GM19395 (cell line): ENCODE measurements around the gene VKORC1L1.
"Not testable (repeated sequence)": the region's sequence is repeated elsewhere in the genome, so short reads cannot be mapped to it uniquely, and the experiment has no call there.

Source experiments
- ATAC-seq: cut with Tn5 transposase; IDR thresholded peaks from one replicate; pipeline ENCODE4 v1.9.1; 2021; ENCODE audit warnings: mild to moderate bottlenecking, moderate library complexity; ENCODE audit not compliant: unreplicated experiment

The VKORC1L1 gene

DNA sequence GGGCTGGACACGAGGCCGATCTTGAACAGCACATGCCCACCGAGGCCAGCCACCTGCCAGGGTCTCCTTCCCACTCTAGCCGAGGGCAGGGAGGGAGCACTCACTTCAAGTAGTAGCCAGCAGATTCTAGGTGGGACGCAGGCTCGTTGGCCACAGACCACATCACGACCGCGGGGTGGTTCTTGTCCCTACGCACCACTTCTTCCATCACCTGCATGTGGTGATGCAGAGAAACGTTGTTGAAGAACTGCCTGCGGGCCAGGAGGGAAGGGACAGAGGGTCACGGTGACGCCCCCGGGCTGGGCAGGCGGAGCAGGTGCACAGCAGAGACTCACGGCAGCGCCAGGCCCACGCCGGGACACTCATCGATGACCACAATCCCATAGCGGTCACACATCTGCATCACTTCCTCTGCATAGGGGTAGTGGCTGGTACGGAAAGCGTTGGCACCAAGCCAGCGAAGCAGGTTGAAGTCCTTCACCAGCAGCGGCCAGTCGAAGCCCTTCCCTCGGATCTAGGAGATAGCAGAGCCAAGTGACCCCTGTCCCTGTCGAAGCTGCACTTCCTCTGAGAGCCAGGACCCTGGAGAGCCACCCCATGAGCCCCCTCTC is 101.4 kb downstream of the VKORC1L1 start:
- ATAC-seq: no peak

DNA sequence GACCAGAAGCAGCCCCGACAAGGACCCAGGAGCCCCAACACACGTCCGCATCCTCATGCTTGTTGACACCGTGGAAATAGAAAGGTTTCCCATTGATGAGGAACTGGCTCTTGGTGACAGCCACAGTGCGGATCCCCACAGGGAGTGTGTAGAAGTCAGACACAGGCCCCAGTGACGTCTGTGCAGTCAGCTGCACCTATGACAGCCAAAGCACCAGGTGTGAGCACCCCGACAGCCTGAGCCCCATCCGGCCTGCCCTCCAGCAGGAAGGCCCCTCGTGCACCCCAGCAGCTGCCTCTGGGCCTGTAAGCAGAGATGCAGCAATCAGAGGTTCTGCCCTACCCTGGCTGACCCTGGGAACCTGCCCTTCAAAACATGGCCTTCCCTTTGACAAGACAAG is 102.0 kb downstream of the VKORC1L1 start:
- ATAC-seq: no peak

DNA sequence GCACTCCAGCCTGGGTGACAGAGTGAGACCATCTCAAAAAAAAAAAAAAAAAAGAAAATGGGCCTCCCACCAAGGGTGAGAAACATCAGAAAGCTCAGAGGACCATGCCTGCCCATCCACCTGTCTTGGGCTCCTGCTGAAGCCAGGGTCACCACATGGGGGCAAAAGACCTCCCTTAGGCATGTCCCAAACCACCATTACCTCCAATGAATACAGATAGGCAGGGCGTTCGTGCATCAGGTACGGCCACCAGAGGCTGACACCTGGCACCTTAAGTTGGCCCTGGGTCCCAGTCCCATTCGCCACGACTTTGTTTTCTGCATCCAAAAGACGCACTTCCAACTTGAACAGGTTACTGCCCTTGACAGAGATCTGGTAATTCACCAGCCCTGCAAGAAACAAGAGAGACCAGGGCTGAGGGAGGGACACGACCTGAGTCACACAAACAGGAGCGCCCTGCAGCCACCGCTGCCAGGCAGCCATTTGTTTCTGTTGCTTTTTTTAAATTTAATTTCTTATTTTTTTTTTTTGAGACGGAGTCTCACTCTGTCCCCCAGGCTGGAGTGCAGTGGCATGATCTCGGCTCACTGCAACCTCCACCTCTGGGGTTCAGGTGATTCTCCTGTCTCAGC is 103.1 kb downstream of the VKORC1L1 start:
- ATAC-seq: no peak

DNA sequence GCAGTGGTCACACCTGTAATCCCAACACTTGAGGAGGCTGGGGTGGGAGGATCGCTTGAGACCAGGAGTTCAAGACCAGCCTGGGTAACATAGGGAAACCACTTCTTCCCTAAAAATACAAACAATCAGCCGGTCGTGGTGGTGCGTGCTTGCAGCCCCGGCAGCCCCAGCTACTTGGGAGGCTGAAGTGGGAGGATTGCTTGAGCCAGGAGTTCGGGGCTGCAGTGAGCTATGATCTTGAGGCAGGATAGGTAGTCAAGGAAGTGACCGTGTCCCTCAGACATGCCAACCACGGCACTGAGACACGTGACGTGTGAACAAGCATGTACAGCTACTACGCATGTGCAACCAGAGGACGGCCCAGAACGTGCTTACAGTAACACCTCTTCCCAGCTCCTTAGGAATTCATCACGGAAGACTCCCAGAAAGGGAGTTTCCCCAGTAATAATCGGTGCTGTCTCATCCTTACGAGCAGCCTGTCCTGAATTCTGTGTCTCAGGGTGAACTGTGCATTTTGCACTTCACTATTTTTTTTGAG is 103.9 kb downstream of the VKORC1L1 start:
- ATAC-seq: no peak

DNA sequence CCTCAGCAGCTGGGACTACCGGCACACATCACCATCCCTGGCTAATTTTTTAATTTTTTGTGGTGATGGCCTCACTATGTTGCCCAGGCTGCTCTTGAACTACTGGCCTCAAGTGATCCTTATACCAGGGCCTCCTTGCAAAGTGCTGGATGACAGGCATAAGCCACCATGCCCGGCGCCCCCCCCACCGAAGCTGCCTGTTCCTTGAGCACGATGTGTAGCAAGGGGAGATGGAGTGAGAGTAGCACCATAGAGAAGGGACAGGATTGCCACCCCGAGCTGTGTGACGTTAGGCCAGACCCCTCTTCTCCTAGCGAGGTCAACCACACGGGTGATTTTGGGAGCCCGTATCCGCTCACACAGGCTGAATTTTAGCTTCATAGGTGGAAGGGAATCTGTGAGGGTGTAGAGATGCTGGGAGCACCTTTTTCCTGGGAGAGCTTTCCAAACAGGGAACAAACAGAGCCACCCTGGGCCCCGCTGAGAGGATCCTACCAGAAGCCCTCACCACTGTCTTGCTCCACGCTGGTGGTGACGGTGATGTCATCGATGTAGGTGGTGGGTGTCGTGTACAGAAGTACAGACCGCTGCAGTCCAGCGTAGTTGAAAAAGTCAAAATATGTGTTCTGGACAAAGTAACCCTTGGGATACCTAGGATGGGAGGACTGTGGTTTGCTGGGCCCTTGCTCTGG is 106.2 kb downstream of the VKORC1L1 start:
- no peak for ATAC-seq

DNA sequence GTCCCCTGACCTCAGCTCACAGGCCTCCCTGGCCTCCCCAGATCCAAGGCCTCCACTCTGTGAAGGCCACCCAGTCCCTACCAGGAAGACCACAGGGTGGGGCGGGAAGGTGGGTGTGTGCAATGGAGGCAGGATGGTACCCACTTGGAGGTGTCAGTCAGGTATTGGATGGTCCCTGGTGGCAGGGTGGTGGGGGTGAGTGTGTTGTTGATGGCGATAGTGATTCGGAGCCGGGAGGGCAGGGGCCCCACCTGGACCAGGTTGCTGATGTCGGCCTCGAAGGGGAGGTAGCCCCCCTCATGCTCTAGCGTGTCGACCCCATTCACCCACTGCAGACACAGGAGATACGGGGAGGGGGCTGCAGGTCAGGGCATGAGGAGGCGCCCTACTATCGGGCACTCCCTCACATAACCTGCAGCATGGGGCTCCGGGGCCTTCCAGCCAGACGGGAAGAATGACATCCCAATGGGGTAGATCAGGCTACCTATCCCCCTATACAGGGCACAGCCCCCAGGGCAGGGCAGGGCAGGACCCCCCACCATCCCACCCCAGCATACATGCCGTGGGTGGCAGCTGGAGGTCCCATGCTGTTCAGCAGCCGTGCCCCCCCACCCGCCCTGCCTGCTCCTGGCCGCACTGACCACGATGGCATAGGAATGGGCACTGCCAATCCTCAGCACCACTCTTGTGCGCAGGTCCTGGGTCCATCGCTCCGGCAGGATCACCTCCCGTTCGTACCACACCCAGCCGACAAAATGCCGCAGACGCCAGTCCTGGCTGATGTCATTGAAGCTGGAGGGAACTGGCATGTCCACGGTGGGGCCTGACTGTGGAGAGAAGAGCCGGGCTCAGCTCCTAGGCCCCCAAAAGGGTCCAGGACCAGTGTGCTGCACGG is 107.0 kb downstream of the VKORC1L1 start:
- ATAC-seq: no peak

DNA sequence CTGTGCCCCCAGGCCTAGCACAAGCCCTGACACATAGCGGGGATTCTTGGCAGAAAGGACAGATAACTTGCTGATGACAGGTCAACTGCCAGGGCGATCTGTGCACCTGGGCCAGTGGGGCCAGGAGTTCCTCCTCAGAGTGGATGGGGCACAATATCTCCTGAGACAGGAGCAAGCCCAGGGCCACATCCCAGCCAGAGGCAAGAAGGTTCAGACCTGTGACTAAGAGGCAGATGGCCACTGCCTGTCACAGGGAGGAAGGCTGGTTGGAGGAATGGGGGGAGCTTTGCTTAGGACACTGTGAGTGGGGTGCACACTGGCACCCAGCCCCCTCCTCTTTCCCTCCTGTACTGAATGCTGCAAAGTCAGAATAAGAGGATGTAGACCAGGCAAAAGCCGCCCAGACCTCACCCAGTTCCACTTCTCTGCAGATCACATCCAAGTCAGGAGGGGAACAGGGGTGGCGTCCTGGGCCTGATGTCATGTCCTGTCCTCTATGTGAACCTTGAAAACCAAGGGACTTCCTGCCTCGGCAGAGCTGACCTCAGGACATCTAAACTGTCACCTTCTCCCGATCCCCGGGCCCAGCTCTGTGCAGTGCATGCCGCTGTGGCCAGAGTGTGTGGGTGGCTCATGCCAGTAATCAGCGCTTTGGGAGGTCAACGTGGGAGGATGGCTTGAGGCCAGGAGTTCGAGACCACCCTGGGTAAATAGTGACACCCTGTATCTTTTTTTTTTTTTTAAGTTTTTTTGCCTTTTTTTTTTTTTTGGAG is 107.8 kb downstream of the VKORC1L1 start:
- ATAC-seq: peak; percentile 70

DNA sequence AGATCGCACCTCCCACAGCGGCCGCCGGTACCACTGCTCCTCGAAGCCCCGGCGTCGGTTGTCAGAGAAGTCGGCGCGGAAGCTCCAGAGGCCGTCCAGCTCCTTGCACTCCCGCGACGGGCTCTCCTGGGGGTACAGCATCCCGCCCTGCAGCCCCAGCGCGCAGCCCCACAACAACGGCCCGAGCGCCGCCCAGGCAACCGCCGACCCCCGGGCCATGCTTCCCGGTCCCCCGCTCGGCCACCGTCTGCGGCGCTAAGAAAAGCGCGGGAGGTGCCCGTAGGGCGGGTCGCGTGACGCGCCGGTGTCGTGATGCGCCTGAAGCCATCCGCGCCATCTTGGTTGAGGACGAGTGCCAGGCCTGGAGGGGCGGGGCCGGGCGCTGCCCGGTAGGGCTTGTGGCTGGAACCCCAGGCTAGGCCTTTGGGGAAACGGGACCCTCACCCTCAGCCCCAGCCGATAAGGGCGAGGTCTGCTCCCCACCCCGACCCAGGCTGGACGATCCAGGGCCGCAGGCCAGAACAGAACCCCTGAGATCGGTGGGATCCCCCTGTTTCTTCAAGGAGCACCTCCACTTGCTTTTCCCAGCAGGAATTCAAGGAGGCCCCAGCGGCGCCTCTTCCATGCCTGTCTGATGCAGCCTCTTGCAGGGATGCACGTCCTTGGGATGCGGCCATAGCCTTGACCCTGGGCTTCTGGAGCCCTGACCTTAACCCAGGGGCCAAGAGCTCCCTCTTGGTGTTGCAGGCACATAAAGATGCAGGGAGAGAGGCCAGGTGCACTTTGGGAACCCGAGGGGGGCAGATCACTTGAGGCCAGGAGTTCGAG is 109.3 kb downstream of the VKORC1L1 start, which contains the start of gene GUSB:
Gene GUSB, minus strand, starts transcription at position 249 of the 828 bp plus-strand sequence. Its CDS starts 30 bp downstream, at position 219.
- peak; percentile 82 for ATAC-seq

DNA sequence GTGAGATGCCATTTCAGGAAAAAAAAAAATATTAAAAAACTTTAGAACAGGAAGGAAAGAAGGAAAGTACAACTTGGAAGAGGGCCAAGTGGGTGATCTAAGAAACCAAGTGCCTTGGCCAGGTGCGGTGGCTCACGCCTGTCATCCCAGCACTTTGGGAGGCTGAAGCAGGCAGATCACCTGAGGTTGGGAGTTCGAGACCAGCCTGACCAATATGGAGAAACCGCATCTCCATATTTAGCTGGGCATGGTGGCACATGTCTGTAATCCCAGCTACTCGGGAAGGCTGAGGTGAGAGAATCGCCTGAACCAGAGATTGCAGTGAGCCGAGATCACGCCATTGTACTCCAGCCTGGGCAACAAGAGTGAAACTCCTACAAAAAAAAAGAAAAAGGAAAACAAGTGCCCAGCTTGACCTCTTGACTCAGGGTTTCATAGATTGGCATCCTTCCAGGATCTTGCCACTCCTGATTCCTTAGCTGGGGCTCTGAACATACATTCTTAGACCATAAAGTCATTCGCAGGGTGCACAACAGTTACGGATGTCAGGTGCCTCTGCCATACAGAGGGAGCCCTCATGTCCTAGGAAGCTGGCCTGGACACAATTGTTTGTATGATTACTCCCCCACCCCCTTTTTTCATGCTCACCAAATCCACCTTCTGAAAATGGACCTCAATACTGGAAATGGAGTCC is 111.2 kb downstream of the VKORC1L1 start:
- no peak for ATAC-seq

DNA sequence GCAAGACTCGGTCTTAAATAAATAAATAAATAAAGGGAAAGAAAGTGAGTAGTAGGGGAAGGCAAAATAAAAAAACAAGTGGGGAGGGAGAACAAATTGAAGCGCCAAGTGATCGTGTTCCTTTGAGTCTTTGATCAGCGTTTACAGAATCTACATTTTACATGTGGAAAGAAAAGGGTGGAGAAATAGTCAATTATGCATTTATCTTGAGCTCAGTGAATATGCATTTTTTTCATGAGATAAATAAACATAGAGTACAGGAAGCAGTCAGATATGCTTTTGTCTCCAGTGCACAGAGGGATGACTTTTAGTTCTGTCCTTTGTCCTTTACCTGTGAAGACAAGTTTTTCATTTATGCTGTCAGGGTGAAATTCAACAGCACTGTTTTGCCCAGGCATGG is 115.2 kb downstream of the VKORC1L1 start:
- no peak for ATAC-seq

DNA sequence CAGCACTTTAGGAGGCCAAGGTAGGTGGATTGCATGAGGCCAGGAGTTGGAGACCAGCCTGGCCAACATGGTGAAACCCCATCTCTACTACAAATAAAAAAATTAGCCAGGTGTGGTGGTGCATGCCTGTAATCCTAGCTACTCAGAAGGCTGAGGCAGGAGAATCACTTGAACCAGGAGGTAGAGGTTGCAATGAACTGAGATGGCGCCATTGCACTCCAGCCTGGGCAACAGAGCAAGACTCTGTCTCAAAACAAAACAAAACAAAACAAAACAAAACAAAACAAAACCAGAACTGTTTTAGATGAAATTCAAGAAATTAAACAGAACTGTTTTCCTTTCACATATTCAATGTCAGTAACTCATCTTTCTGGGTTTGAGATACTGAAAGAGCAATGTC is 115.6 kb downstream of the VKORC1L1 start:
- ATAC-seq: not testable (repeated sequence)

DNA sequence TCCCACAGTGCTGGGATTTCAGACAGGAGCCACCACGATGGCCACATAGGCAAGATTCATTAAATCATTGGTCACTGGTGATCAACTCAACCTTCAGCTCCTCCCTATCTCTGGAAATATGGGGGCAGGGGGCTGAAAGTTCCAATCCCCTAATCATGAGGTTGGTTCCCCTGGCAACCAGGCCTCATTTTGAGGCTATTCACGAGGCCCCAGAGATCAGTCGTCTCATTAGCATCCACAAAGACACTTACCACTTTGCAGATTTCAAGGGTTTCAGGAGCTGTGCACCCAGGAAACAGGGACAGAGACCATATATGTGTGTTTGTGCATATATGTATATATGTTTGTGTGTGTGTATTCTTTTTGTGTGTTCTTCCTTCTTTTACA is 116.8 kb downstream of the VKORC1L1 start:
- ATAC-seq: no peak

DNA sequence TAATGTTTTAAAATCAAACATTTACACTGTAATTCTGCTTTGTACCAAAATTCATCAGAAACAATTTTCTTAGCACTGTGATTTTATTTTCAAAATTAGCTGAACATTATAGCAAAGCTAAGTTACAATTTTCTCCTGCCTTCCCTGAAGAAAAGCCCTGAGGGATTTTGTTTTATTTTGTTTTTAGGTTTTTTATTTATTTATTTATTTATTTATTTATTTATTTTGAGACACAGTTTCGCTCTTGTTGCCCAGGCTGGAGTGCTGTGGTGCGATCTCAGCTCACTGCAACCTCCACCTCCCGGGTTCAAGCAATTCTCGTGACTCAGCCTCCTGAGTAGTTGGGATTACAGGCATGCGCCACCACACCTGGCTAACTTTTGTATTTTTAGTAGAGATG is 119.0 kb downstream of the VKORC1L1 start:
- ATAC-seq: not testable (repeated sequence)

DNA sequence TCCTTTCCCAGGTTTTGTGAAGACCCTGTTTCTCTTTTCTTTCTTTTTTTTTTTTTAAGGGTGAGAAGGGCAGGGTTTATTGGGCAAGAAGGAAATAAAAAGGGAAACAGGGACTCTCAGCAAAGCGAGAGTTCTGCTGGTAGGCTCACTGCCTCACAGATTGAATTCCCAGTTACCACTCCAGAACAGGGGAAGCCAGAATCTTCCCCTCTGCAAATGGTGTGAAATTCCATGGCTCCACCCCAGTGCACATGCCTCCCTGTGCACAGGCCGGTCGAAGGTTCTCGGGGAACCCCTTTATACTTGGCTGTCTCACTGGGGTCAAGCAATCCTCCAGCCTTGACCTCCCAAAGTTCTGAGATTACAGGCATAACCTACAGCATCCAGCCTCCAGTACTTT is 119.7 kb downstream of the VKORC1L1 start:
- no peak for ATAC-seq

DNA sequence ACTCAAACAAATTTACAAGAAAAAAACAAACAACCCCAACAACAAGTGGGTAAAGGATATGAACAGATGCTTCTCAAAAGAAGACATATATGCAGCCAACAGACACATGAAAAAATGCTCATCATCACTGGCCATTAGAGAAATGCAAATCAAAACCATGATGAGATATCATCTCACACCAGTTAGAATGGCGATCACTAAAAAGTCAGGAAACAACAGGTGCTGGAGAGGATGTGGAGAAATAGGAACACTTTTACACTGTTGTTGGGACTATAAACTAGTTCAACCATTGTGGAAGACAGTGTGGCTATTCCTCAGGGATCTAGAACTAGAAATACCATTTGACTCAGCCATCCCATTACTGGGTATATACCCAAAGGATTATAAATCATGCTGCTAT is 122.1 kb downstream of the VKORC1L1 start:
- ATAC-seq: not testable (repeated sequence)

DNA sequence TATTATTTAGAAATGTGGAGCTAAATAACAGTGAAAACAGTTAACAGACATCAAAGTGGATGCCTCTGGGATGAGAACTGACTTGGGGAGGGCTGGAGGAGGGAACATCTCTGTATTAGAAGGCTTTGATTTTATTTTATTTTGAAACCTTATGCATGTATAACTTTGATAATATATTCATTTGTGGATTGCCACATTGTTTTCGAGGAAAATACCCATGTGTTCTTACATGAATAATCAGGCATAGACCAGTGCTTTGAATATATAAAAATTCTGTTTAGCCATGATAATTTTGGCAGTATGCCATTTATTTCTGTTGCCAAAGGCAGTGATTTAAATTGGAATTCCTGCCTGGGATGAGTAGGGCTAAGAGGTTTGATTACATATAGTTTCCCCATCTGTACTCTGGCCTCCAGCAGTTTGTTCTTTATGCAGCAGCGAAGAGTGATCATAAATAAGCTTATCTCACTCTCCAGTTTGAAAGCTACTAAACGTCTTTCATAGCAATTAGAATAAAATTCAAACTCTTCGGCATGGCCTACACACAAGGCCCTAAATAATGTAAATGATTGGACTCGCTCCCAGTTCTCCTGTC is 128.0 kb downstream of the VKORC1L1 start:
- not testable (repeated sequence) for ATAC-seq

DNA sequence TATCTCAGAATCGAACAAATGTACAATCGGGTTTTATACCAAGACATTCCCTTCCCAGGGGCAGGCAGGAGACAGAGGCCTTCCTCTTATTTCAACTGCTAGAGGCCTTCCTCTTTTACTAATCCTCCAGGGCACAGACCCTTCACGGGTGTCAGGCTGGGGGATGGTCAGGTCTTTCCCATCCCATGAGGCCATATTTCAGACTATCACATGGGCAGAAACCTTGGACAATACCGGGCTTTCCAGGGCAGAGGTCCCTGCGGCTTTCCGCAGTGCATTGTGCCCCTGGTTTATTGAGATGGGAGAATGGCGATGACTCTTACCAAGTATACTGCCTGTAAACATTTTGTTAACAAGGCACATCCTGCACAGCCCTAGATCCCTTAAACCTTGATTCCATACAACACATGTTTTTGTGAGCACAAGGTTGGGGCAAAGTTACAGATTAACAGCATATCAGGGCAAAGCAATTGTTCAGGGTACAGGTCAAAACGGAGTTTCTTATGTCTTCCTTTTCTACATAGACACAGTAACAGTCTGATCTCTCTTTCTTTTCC is 132.3 kb downstream of the VKORC1L1 start:
- ATAC-seq: not testable (repeated sequence)

DNA sequence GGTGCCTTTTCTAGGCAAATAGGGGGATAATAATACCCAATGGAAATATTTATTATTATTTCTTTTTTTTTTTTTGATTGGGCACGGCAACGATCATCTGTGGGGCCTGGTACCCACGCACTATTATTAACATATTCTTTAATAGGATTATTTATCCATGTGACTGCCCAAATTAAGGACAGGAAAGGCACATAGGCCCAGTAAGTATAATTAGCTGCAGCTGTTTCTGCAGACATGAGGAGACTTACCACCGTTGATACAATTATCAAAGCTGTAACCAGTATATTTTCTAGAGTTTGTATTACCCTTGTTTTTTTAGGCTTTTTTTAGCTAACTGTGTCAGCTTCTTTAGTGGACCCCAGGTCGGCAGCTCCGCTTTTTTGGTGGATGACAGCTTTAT is 134.4 kb downstream of the VKORC1L1 start:
- ATAC-seq: no peak
